LNCaP clone FGC (cell line): ENCODE data around the gene TNNT3.

Experiments used
- DNase-seq: peaks from one replicate; pipeline ENCODE4 v3.0.0-alpha.2; 2011; ENCODE audit warnings: low read depth
- H3K4me3 ChIP-seq: 2 replicates; pipeline ENCODE4 v1.5.1; 2011; ENCODE audit warnings: mild to moderate bottlenecking, low read depth, low read length, control low read depth
- CTCF ChIP-seq: IDR thresholded peaks from 2 replicates; pipeline ENCODE4 v1.5.1; 2012; ENCODE audit warnings: mild to moderate bottlenecking; ENCODE audit not compliant: control insufficient read depth, insufficient read depth; ENCODE audit errors: extremely low read depth

TNNT3 gene

GRCh38 chr11:1982873-1983600, 63.5 kb downstream of the TNNT3 start:
- no peak for DNase-seq
- no peak overlapping the region for H3K4me3 ChIP-seq
- TF ChIP-seq CTCF = no peak

- DNase-seq = no peak
- no peak for TF ChIP-seq CTCF
- no peak overlapping the region for H3K4me3 ChIP-seq
These were observed 64.1 kb downstream of the TNNT3 start for GRCh38 chr11:1983601-1983961.

GRCh38 chr11:1987024-1987423, 67.5 kb downstream of the TNNT3 start:
- no peak overlapping the region for H3K4me3 ChIP-seq
- TF ChIP-seq CTCF = no peak
- DNase-seq = no peak

- no peak for TF ChIP-seq CTCF
- DNase-seq = no peak
- H3K4me3 ChIP-seq = no peak overlapping the region
These were observed 68.7 kb downstream of the TNNT3 start for GRCh38 chr11:1988174-1988573.
